Measurements from ENCODE around the gene SCFD2.

DNA sequence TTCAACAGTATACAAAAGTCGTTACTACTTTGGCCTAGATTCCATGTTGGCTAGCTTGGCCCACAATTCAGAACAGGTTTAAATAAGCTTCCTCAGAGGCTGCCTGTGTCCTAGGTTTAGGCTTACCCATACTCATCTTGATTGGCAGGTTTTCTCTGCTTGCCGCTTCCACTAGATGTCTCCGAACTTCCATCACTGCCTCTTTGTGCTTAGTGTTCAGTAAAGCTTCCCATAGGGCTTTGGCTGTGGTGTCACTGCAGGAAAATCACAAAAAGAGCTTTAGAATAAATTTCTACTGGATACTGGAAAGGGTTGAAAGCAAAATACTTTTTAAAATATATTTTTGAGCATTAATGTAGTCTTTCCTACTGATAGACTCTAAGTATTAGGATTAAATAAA lies 52.4 kb downstream of the SCFD2 start:
- TF ChIP-seq, protein P1, sequence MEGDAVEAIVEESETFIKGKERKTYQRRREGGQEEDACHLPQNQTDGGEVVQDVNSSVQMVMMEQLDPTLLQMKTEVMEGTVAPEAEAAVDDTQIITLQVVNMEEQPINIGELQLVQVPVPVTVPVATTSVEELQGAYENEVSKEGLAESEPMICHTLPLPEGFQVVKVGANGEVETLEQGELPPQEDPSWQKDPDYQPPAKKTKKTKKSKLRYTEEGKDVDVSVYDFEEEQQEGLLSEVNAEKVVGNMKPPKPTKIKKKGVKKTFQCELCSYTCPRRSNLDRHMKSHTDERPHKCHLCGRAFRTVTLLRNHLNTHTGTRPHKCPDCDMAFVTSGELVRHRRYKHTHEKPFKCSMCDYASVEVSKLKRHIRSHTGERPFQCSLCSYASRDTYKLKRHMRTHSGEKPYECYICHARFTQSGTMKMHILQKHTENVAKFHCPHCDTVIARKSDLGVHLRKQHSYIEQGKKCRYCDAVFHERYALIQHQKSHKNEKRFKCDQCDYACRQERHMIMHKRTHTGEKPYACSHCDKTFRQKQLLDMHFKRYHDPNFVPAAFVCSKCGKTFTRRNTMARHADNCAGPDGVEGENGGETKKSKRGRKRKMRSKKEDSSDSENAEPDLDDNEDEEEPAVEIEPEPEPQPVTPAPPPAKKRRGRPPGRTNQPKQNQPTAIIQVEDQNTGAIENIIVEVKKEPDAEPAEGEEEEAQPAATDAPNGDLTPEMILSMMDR (IDR thresholded peaks at IDR 0.05; ENCODE audit: insufficient read depth, low read depth, low read length) = no peak
- no peak for TF ChIP-seq EZH2 (IDR thresholded peaks at IDR 0.05; ENCODE audit: insufficient read depth, low read length)

Data from astrocyte (in vitro differentiated cells and primary cell).